HEK293 (cell line): ENCODE measurements around the gene TPST2.

Experiments
- CTCF ChIA-PET: fragments of 350-600 bp; formaldehyde crosslinking; extraction: SDS; loops from one replicate; lab custom pipeline; 2021; ENCODE audit warnings: antibody characterized with exemption; lab: Yijun Ruan, JAX
- POLR2A ChIA-PET: fragments of 300-600 bp; formaldehyde crosslinking; extraction: SDS; loops from one replicate; lab custom pipeline; 2020; ENCODE audit warnings: antibody characterized with exemption, inconsistent platforms; lab: Yijun Ruan, JAX
- H3K27ac ChIP-seq: fragments of 200-500 bp; sonication (Bioruptor generic); 2 replicates; pipeline ENCODE4 v1.5.1; 2014; ENCODE audit warnings: low read depth, low read length, control low read depth, inconsistent platforms; ENCODE audit errors: extremely low read depth
- H3K36me3 ChIP-seq, 2 experiments: fragments of 200-500 bp in 1 of 2; sonication (Bioruptor generic) in 1 of 2; 1 replicate in 1 of 2; 2 replicates in 1 of 2; pipeline ENCODE4 v1.5.1; 2014 to 2017; ENCODE audit warnings: inconsistent platforms in 2 of 2, low read length in 2 of 2; ENCODE audit not compliant: control insufficient read depth in 2 of 2, insufficient read depth in 1 of 2
- H3K4me1 ChIP-seq: fragments of 200-500 bp; sonication (Bioruptor generic); 2 replicates; pipeline ENCODE4 v1.5.1; 2014; ENCODE audit warnings: mild to moderate bottlenecking, low read length, inconsistent platforms; ENCODE audit not compliant: control insufficient read depth, insufficient read depth
- H3K4me3 ChIP-seq: 2 replicates; pipeline ENCODE4 v1.5.1; 2011; ENCODE audit warnings: low read depth, mild to moderate bottlenecking, control low read depth, low read length, moderate library complexity
- H3K9me3 ChIP-seq: fragments of 200-500 bp; sonication (Bioruptor generic); 2 replicates; pipeline ENCODE4 v1.5.1; 2014; ENCODE audit warnings: low read depth, low read length, inconsistent platforms; ENCODE audit not compliant: control insufficient read depth, insufficient read depth
- ATF2 ChIP-seq: fragments of 450-650 bp; formaldehyde crosslinking; IDR thresholded peaks from 2 replicates; pipeline ENCODE4 v1.5.1; 2016; ENCODE audit warnings: missing biosample characterization, missing genetic modification characterization, low read depth
- KLF9 ChIP-seq: fragments of 450-650 bp; formaldehyde crosslinking; IDR thresholded peaks from 2 replicates; pipeline ENCODE4 v1.5.1; 2016; ENCODE audit warnings: missing biosample characterization, missing genetic modification characterization, low read depth
- MEIS1 ChIP-seq: sonication (generic); formaldehyde crosslinking; IDR thresholded peaks from 2 replicates; pipeline ENCODE4 v1.8.1; 2022; ENCODE audit warnings: missing genetic modification reagents, mild to moderate bottlenecking, borderline replicate concordance
- PRDM4 ChIP-seq: fragments of 450-650 bp; formaldehyde crosslinking; IDR thresholded peaks from 2 replicates; pipeline ENCODE4 v1.5.1; 2017; ENCODE audit warnings: missing biosample characterization, missing genetic modification characterization
- REPIN1 ChIP-seq: fragments of 450-650 bp; formaldehyde crosslinking; IDR thresholded peaks from 2 replicates; pipeline ENCODE4 v1.5.1; 2017; ENCODE audit warnings: missing biosample characterization, missing genetic modification characterization, low read depth
- WT1 ChIP-seq: fragments of 450-650 bp; formaldehyde crosslinking; IDR thresholded peaks from 2 replicates; pipeline ENCODE4 v1.5.1; 2016; ENCODE audit warnings: missing biosample characterization, missing genetic modification characterization
- ZEB2 ChIP-seq: fragments of 450-650 bp; formaldehyde crosslinking; IDR thresholded peaks from 2 replicates; pipeline ENCODE4 v1.5.1; 2016; ENCODE audit warnings: missing biosample characterization, missing genetic modification characterization
- ZFP41 ChIP-seq: fragments of 450-650 bp; formaldehyde crosslinking; IDR thresholded peaks from 2 replicates; pipeline ENCODE4 v1.5.1; 2016; ENCODE audit warnings: missing biosample characterization, missing genetic modification characterization, borderline replicate concordance
- ZNF155 ChIP-seq: fragments of 450-650 bp; formaldehyde crosslinking; IDR thresholded peaks from 2 replicates; pipeline ENCODE4 v1.5.1; 2016; ENCODE audit warnings: missing biosample characterization, missing genetic modification characterization
- ZNF157 ChIP-seq: fragments of 450-650 bp; formaldehyde crosslinking; IDR thresholded peaks from 2 replicates; pipeline ENCODE4 v1.5.1; 2016; ENCODE audit warnings: missing biosample characterization, missing genetic modification characterization
- ZNF211 ChIP-seq: fragments of 450-650 bp; formaldehyde crosslinking; IDR thresholded peaks from 2 replicates; pipeline ENCODE4 v1.5.1; 2016; ENCODE audit warnings: low read depth, missing biosample characterization, missing genetic modification characterization
- ZNF223 ChIP-seq: fragments of 450-650 bp; formaldehyde crosslinking; IDR thresholded peaks from 2 replicates; pipeline ENCODE4 v1.5.1; 2016; ENCODE audit warnings: missing biosample characterization, missing genetic modification characterization
- ZNF366 ChIP-seq: fragments of 450-650 bp; formaldehyde crosslinking; conservative IDR thresholded peaks from 2 replicates; pipeline ENCODE4 v1.5.1; 2016; ENCODE audit warnings: missing biosample characterization, missing genetic modification characterization
- ZNF404 ChIP-seq: fragments of 450-650 bp; formaldehyde crosslinking; IDR thresholded peaks from 2 replicates; pipeline ENCODE4 v1.5.1; 2017; ENCODE audit warnings: missing biosample characterization, missing genetic modification characterization
- ZNF433 ChIP-seq: fragments of 450-650 bp; formaldehyde crosslinking; IDR thresholded peaks from 2 replicates; pipeline ENCODE4 v1.5.1; 2016; ENCODE audit warnings: missing biosample characterization, missing genetic modification characterization, low read depth
- ZNF558 ChIP-seq: fragments of 450-650 bp; formaldehyde crosslinking; IDR thresholded peaks from 2 replicates; pipeline ENCODE4 v1.5.1; 2016; ENCODE audit warnings: missing biosample characterization, missing genetic modification characterization
- ZSCAN23 ChIP-seq: fragments of 450-650 bp; formaldehyde crosslinking; IDR thresholded peaks from 2 replicates; pipeline ENCODE4 v1.5.1; 2016; ENCODE audit warnings: missing biosample characterization, missing genetic modification characterization
- TF ChIP-seq, protein P1 (sequence below): fragments of 450-650 bp; formaldehyde crosslinking; IDR thresholded peaks from 2 replicates; pipeline ENCODE4 v1.5.1; 2017; ENCODE audit warnings: missing biosample characterization, missing genetic modification characterization
- TF ChIP-seq, protein P2 (sequence below): fragments of 450-650 bp; formaldehyde crosslinking; conservative IDR thresholded peaks from 2 replicates; pipeline ENCODE4 v1.5.1; 2016; ENCODE audit warnings: low read depth, missing biosample characterization, missing genetic modification characterization
- TF ChIP-seq, protein P3 (sequence below): fragments of 450-650 bp; formaldehyde crosslinking; IDR thresholded peaks from 2 replicates; pipeline ENCODE4 v1.5.1; 2016; ENCODE audit warnings: missing biosample characterization, missing genetic modification characterization

TPST2 gene

GRCh38 chr22:26580240-26580962 lies 9.5 kb downstream of the TPST2 start:
- Histone ChIP-seq H3K4me1 (no peaks in the 10 kb centered on the region), H3K36me3 (peaks cover 0 to 4% of the 10 kb centered on the region in 2 experiments; a peak in 1 of 3 replicates), H3K27ac (no peak overlapping the region), H3K9me3 (no peaks in the 10 kb centered on the region), H3K4me3 (no peak overlapping the region)
- ChIA-PET POLR2A (interaction anchor here (0.5 kb wide), 1 partner anchor 73 kb away, joined by 3 read pairs; no protein-coding TSS in a partner anchor), CTCF (no interaction called here)
- no peak for TF ChIP-seq ZSCAN23
- no peak for TF ChIP-seq WT1 (tag by site-specific recombination)
- no peak for TF ChIP-seq KLF9 (tag by site-specific recombination)
- TF ChIP-seq ZNF211, result no peak
- no peak for TF ChIP-seq ZNF157 (tag by site-specific recombination)
- no peak for TF ChIP-seq ZNF155 (tag by site-specific recombination)
- TF ChIP-seq ZNF366, result no peak
- no peak for TF ChIP-seq REPIN1 (tag by site-specific recombination)
- no peak for TF ChIP-seq ZEB2 (tag by site-specific recombination)
- TF ChIP-seq, protein P1, sequence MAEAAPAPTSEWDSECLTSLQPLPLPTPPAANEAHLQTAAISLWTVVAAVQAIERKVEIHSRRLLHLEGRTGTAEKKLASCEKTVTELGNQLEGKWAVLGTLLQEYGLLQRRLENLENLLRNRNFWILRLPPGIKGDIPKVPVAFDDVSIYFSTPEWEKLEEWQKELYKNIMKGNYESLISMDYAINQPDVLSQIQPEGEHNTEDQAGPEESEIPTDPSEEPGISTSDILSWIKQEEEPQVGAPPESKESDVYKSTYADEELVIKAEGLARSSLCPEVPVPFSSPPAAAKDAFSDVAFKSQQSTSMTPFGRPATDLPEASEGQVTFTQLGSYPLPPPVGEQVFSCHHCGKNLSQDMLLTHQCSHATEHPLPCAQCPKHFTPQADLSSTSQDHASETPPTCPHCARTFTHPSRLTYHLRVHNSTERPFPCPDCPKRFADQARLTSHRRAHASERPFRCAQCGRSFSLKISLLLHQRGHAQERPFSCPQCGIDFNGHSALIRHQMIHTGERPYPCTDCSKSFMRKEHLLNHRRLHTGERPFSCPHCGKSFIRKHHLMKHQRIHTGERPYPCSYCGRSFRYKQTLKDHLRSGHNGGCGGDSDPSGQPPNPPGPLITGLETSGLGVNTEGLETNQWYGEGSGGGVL (tag by site-specific recombination), result no peak
- no peak for TF ChIP-seq ATF2
- no peak for TF ChIP-seq MEIS1 (CRISPR knock-in tag)
- no peak for TF ChIP-seq ZNF223
- TF ChIP-seq, protein P2, sequence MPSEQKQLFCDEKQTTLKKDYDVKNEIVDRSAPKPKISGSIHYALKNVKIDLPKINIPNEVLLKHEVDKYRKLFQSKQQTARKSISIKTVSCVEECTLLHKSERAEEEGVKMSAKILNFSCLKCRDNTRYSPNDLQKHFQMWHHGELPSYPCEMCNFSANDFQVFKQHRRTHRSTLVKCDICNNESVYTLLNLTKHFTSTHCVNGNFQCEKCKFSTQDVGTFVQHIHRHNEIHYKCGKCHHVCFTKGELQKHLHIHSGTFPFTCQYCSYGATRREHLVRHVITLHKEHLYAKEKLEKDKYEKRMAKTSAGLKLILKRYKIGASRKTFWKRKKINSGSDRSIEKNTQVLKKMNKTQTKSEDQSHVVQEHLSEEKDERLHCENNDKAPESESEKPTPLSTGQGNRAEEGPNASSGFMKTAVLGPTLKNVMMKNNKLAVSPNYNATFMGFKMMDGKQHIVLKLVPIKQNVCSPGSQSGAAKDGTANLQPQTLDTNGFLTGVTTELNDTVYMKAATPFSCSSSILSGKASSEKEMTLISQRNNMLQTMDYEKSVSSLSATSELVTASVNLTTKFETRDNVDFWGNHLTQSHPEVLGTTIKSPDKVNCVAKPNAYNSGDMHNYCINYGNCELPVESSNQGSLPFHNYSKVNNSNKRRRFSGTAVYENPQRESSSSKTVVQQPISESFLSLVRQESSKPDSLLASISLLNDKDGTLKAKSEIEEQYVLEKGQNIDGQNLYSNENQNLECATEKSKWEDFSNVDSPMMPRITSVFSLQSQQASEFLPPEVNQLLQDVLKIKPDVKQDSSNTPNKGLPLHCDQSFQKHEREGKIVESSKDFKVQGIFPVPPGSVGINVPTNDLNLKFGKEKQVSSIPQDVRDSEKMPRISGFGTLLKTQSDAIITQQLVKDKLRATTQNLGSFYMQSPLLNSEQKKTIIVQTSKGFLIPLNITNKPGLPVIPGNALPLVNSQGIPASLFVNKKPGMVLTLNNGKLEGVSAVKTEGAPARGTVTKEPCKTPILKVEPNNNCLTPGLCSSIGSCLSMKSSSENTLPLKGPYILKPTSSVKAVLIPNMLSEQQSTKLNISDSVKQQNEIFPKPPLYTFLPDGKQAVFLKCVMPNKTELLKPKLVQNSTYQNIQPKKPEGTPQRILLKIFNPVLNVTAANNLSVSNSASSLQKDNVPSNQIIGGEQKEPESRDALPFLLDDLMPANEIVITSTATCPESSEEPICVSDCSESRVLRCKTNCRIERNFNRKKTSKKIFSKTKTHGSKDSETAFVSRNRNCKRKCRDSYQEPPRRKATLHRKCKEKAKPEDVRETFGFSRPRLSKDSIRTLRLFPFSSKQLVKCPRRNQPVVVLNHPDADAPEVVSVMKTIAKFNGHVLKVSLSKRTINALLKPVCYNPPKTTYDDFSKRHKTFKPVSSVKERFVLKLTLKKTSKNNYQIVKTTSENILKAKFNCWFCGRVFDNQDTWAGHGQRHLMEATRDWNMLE, result no peak
- TF ChIP-seq, protein P3, sequence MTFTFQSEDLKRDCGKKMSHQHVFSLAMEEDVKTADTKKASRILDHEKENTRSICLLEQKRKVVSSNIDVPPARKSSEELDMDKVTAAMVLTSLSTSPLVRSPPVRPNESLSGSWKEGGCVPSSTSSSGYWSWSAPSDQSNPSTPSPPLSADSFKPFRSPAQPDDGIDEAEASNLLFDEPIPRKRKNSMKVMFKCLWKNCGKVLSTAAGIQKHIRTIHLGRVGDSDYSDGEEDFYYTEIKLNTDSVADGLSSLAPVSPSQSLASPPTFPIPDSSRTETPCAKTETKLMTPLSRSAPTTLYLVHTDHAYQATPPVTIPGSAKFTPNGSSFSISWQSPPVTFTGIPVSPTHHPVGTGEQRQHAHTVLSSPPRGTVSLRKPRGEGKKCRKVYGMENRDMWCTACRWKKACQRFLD (tag by site-specific recombination), result no peak
- TF ChIP-seq ZNF433 (tag by site-specific recombination), result no peak
- no peak for TF ChIP-seq PRDM4 (tag by site-specific recombination)
- no peak for TF ChIP-seq ZNF558 (tag by site-specific recombination)
- TF ChIP-seq ZFP41 (tag by site-specific recombination), result no peak
- TF ChIP-seq ZNF404 (tag by site-specific recombination), result no peak
